Endothelial cell of umbilical vein (primary cell): ENCODE results near the gene APC2. TPM values are rescaled to one million over a fixed set of nuclear protein-coding genes. Genes with fewer than 3 reads are reported as not detected.

Experiments used
- BruUV-seq: library from RNA; stranded (reverse); fragments of 400-500 nt; replicated peaks from 2 replicates; lab custom pipeline; 2021; lab: Mats Ljungman, UMichigan
- CTCF ChIA-PET: fragments of 300-600, 350-600 bp; sonication (Branson Sonifier 250); formaldehyde crosslinking; loops from one replicate; lab custom pipeline; 2021; ENCODE audit warnings: antibody characterized with exemption, inconsistent platforms; lab: Charles Lee
- POLR2A ChIA-PET: fragments of 300-600, 350-600 bp; sonication (Branson Sonifier 250); formaldehyde crosslinking; loops from one replicate; lab custom pipeline; 2021; ENCODE audit warnings: antibody characterized with exemption, inconsistent platforms; lab: Charles Lee
- DNase-seq: peaks from one replicate; pipeline ENCODE4 v3.0.0-alpha.2; 2011; ENCODE audit warnings: low read depth, low spot score
- FAIRE-seq: peaks from 2 replicates; lab custom pipeline; 2011; peaks lifted over from hg19 to GRCh38; lab: Jason Lieb, UNC
- H2AFZ ChIP-seq: 2 replicates; pipeline ENCODE4 v1.6.0; 2012; ENCODE audit warnings: low read depth, low read length, control low read depth, inconsistent platforms
- H3K27ac ChIP-seq: 2 replicates; pipeline ENCODE4 v1.5.1; 2011; ENCODE audit warnings: low read depth, mild to moderate bottlenecking, control low read depth, low read length, moderate library complexity; ENCODE audit not compliant: insufficient read depth
- H3K27me3 ChIP-seq, 2 experiments: 2 replicates each; pipeline versions ENCODE4 v1.6.0 to v1.6.1; 2011; ENCODE audit warnings: low read length in 2 of 2, mixed read lengths in 1 of 2; ENCODE audit not compliant: control insufficient read depth in 2 of 2, insufficient read depth in 2 of 2
- H3K36me3 ChIP-seq, 2 experiments: 2 replicates in 1 of 2; 3 replicates in 1 of 2; pipeline ENCODE4 v1.5.1; 2011; ENCODE audit warnings: low read length in 2 of 2, mild to moderate bottlenecking in 1 of 2, moderate library complexity in 1 of 2; ENCODE audit not compliant: control insufficient read depth in 2 of 2, insufficient read depth in 2 of 2; ENCODE audit errors: extremely low read depth in 1 of 2
- H3K4me1 ChIP-seq: 3 replicates; pipeline ENCODE4 v1.5.1; 2011; ENCODE audit warnings: mild to moderate bottlenecking, low read length; ENCODE audit not compliant: control insufficient read depth, insufficient read depth; ENCODE audit errors: extremely low read depth
- H3K4me2 ChIP-seq: 2 replicates; pipeline ENCODE4 v1.6.1; 2011; ENCODE audit warnings: low read length, control low read depth, mixed read lengths; ENCODE audit not compliant: insufficient read depth
- H3K4me3 ChIP-seq, 3 experiments: fragments of 200-600 bp in 1 of 3; sonication (generic), shearing (Covaris generic) in 1 of 3; replicated peaks in 1 of 3; 2 replicates each; pipeline ENCODE4 v1.5.1; 2011 to 2016; ENCODE audit warnings: control low read depth in 3 of 3, low read length in 3 of 3, mild to moderate bottlenecking in 2 of 3, inconsistent platforms in 1 of 3, low read depth in 1 of 3, moderate library complexity in 1 of 3; ENCODE audit not compliant: insufficient read depth in 1 of 3
- H3K79me2 ChIP-seq: 2 replicates; pipeline ENCODE4 v1.6.0; 2012; ENCODE audit warnings: low read length, inconsistent platforms; ENCODE audit not compliant: control insufficient read depth, insufficient read depth
- H3K9ac ChIP-seq: replicated peaks from 2 replicates; pipeline ENCODE3; 2011; ENCODE audit warnings: low read length, control low read depth; ENCODE audit not compliant: insufficient read depth; ENCODE audit errors: extremely low read depth
- H3K9me1 ChIP-seq: replicated peaks from 3 replicates; pipeline ENCODE4 v1.6.0; 2011; ENCODE audit warnings: mild to moderate bottlenecking, low read length; ENCODE audit not compliant: control insufficient read depth, insufficient read depth; ENCODE audit errors: extremely low read depth
- H3K9me3 ChIP-seq: replicated peaks from 2 replicates; pipeline ENCODE4 v1.5.1; 2012; ENCODE audit warnings: low read length, inconsistent platforms; ENCODE audit not compliant: control insufficient read depth, insufficient read depth
- H4K20me1 ChIP-seq: replicated peaks from 2 replicates; pipeline ENCODE3; 2011; ENCODE audit warnings: mild to moderate bottlenecking, low read length; ENCODE audit not compliant: control insufficient read depth, insufficient read depth; ENCODE audit errors: extremely low read depth
- CTCF ChIP-seq, 2 donors: IDR thresholded peaks; 1 replicate in 1 of 2; 2 replicates in 1 of 2; pipeline ENCODE4 v1.5.1; 2011; ENCODE audit warnings: low read length in 2 of 2, mild to moderate bottlenecking in 2 of 2, moderate library complexity in 2 of 2, control low read depth in 1 of 2, inconsistent platforms in 1 of 2, low read depth in 1 of 2; ENCODE audit not compliant: insufficient read depth in 1 of 2; ENCODE audit errors: extremely low read depth in 1 of 2
- EZH2 ChIP-seq: IDR thresholded peaks from 2 replicates; pipeline ENCODE4 v1.6.1; 2012; ENCODE audit warnings: borderline replicate concordance, low read depth, mild to moderate bottlenecking, moderate library complexity, low read length, inconsistent platforms; ENCODE audit not compliant: severe bottlenecking
- FOS ChIP-seq: IDR thresholded peaks from 2 replicates; pipeline ENCODE4 v1.6.1; 2011; ENCODE audit warnings: mild to moderate bottlenecking, low read length, moderate library complexity, borderline replicate concordance; ENCODE audit not compliant: insufficient read depth
- GATA2 ChIP-seq: IDR thresholded peaks from 2 replicates; pipeline ENCODE4 v1.7.0; 2011; ENCODE audit warnings: low read depth, mild to moderate bottlenecking, moderate library complexity, mixed read lengths, low read length; ENCODE audit not compliant: insufficient read length, insufficient read depth
- JUN ChIP-seq: IDR thresholded peaks from 2 replicates; pipeline ENCODE4 v1.6.1; 2011; ENCODE audit warnings: borderline replicate concordance, low read depth; ENCODE audit not compliant: insufficient read length, insufficient read depth
- MAX ChIP-seq: IDR thresholded peaks from 2 replicates; pipeline ENCODE4 v1.6.1; 2011; ENCODE audit not compliant: insufficient read depth, insufficient read length
- MYC ChIP-seq: IDR thresholded peaks from one replicate; pipeline ENCODE4 v1.6.1; 2011; ENCODE audit warnings: mild to moderate bottlenecking, low read depth, low read length
- POLR2A ChIP-seq: IDR thresholded peaks from 2 replicates; pipeline ENCODE4 v1.6.1; 2012; ENCODE audit warnings: low read depth, mild to moderate bottlenecking, control low read depth, low read length
- POLR2AphosphoS5 ChIP-seq: IDR thresholded peaks from 2 replicates; pipeline ENCODE4 v1.6.1; 2012; ENCODE audit warnings: low read depth, mild to moderate bottlenecking, control low read depth, low read length, moderate library complexity; ENCODE audit not compliant: insufficient read depth
- dilution Hi-C: fragments of 300-500 bp; cut with MboI; formaldehyde crosslinking; loops from one replicate; pipeline ENCODE4 v1.15.0; 2019; ENCODE audit warnings: low sequenced_read_pairs; ENCODE audit not compliant: extremely low pct_ligation_motif_present
- intact Hi-C: fragments of 100-400 bp; cut with micrococcal nuclease; formaldehyde crosslinking; loops from one replicate; pipeline ENCODE4 v1.10.0; 2022
- polyA plus RNA-seq, 4 experiments: library from polyadenylated mRNA; depleted of rRNA in 3 of 4; stranded (reverse) in 3 of 4; unstranded in 1 of 4; fragments of >200 nt; gene quantifications; 2 replicates each; pipeline versions ENCODE4 v1.2.1 to v1.2.3, GENCODE V29; 2011 to 2012; ENCODE audit warnings: missing spikeins in 1 of 4
- total RNA-seq: library from RNA; stranded (reverse); gene quantifications from 2 replicates; pipeline ENCODE4 v1.2.3, GENCODE V29; 2021

APC2 gene
- total and polyA plus RNA-seq, 2 donors (not counting 3 experiments of a cell fraction or from before 2014, with no cell fraction given) = 0.01 to 0.04 TPM

GRCh38 chr19:1488282-1488601 is 38.3 kb downstream of the APC2 start:
- H3K9ac ChIP-seq = no peak overlapping the region
- H3K36me3 ChIP-seq = no peaks in the 10 kb centered on the region
- ChIA-PET CTCF (no interaction called here), POLR2A (no interaction called here)
- no peaks in the 10 kb centered on the region for H4K20me1 ChIP-seq
- dilution Hi-C loops (no loop called here), intact Hi-C loops (no loop called here)
- H3K4me3 ChIP-seq = no peak overlapping the region
- peaks cover 0 to 6% of the 10 kb centered on the region in 2 experiments for H3K27me3 ChIP-seq
- H3K9me1 ChIP-seq = no peaks in the 10 kb centered on the region
- no peaks in the 10 kb centered on the region for H3K79me2 ChIP-seq
- TF ChIP-seq EZH2 (no peak), POLR2AphosphoS5 (no peak), FOS (no peak), MYC (no peak), JUN (no peak), MAX (no peak), CTCF (IDR thresholded peaks at IDR 0.05; ENCODE audit: extremely low read depth in 1 of 2, insufficient read depth in 1 of 2, low read depth in 1 of 2, low read length in 2 of 2) (no peak), POLR2A (no peak), GATA2 (no peak)
- BruUV-seq = no TSS peak
- no peak overlapping the region for H2AFZ ChIP-seq
- H3K9me3 ChIP-seq = no peaks in the 10 kb centered on the region
- peaks cover 10% of the 10 kb centered on the region for H3K4me1 ChIP-seq
- H3K27ac ChIP-seq = no peak overlapping the region
- DNase-seq (no peak), FAIRE-seq (no peak)
- H3K4me2 ChIP-seq = no peak overlapping the region
